ENCODE measurements around the gene HECW1.
A peak's percentile ranks its signal among the peaks of the same experiment; 100 is the strongest.
"Not testable (repeated sequence)": the region's sequence is repeated elsewhere in the genome, so short reads cannot be mapped to it uniquely, and the experiment has no call there.

The HECW1 gene

DNA sequence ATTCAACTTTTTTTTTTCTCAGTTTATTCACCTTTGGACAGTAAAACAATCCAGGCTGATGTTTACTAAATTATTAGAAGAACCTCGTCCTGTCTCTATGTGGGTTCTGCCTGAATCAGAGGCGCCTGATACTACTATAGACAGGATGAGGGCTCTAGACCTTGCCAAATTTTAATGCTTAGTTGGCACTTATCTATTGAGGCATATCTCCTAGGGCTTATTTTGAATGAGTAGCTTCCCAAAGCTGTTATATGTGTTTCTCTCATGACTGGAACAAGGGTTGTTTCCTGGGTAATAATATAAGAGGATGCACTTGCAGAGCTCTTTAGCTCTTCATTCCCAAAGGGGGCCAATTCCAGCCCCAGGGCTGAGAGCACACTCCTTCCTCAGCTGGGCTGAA is 23.6 kb downstream of the HECW1 start:
- H3K27ac ChIP-seq (ENCODE audit: low read length, poor library complexity, severe bottlenecking), result no peak overlapping the region
- peak overlapping the region; percentile 96 for H2AK5ac ChIP-seq (ENCODE audit: low read length, severe bottlenecking)
- H3K4me1 ChIP-seq (ENCODE audit: control insufficient read depth, insufficient read depth, low read depth, low read length), result peaks cover 13% of the 10 kb centered on the region
- no peaks in the 10 kb centered on the region for H3K9me3 ChIP-seq (ENCODE audit: control insufficient read depth, low read length)
- H2BK5ac ChIP-seq (ENCODE audit: low read depth, low read length, poor library complexity, severe bottlenecking), result no peak overlapping the region
- H3K4me2 ChIP-seq (ENCODE audit: low read length, poor library complexity, severe bottlenecking), result no peak overlapping the region
- no peak overlapping the region for H2BK120ac ChIP-seq (ENCODE audit: low read depth, low read length)
- no peak overlapping the region for H4K91ac ChIP-seq (ENCODE audit: low read length)
- no peak overlapping the region for H3K4ac ChIP-seq (ENCODE audit: low read depth in 1 of 2, low read length in 2 of 2)
- H3K18ac ChIP-seq (ENCODE audit: low read depth in 1 of 2, low read length in 2 of 2), result no peak overlapping the region
- no peak overlapping the region for H2BK12ac ChIP-seq (ENCODE audit: low read length in 2 of 2)
- no peak overlapping the region for H3K9ac ChIP-seq (ENCODE audit: low read length)
- H3K36me3 ChIP-seq (ENCODE audit: control insufficient read depth in 1 of 2, insufficient read depth in 2 of 2, low read depth in 1 of 2, low read length in 2 of 2), result no peaks in the 10 kb centered on the region
- H3K23ac ChIP-seq (ENCODE audit: low read length in 2 of 2), result no peak overlapping the region
- H4K8ac ChIP-seq (ENCODE audit: low read length), result no peak overlapping the region
- no peaks in the 10 kb centered on the region for H3K79me1 ChIP-seq (replicated peaks; ENCODE audit: low read length, poor library complexity, severe bottlenecking)
- WGBS, result 88% methylated on average over 2 of the region's 2 CpGs
- peaks cover 0 to 3% of the 10 kb centered on the region in 2 experiments for H3K27me3 ChIP-seq (ENCODE audit: control insufficient read depth in 1 of 2, insufficient read depth in 1 of 2, low read length in 2 of 2)
- H2BK15ac ChIP-seq (ENCODE audit: low read depth, poor library complexity, severe bottlenecking), result no peak overlapping the region
- no peak overlapping the region for H3K4me3 ChIP-seq (ENCODE audit: insufficient read depth in 1 of 2, low read depth in 1 of 2, low read length in 2 of 2)
- no peak overlapping the region for H2AFZ ChIP-seq (ENCODE audit: low read depth, low read length)
- no peak for DNase-seq
- no peak overlapping the region for H3K14ac ChIP-seq (ENCODE audit: low read length in 2 of 2)

DNA sequence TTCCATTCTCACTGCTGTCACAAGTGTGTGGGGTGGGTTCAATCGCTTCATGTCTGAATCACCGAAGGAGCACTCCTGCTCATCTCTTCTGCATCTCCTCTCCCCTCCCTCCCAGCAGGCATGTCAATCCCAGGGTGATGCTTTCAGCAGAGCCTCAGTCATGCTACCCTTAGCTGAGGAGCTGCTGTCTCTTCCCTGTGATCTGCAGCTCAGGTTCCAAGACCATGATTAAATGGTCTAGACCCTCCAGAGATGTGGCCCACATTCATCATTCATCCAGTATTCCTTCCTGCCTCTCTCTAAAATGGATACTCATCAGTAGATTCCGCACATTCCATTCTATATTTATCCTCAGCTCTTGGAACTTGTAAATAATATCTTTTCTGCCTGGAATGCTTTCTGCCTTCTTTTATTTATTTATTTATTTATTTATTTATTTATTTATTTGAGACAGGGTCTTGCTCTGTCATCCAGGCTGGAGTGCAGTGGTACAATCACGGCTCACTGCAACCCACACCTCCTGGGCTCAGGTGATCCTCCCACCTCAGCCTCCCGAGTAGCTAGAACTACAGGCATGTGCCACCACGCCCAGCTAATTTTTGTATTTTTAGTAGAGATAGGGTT is 24.8 kb downstream of the HECW1 start:
- not testable (repeated sequence) for H3K9ac ChIP-seq (ENCODE audit: low read length); H2BK15ac ChIP-seq (ENCODE audit: low read depth, poor library complexity, severe bottlenecking)

DNA sequence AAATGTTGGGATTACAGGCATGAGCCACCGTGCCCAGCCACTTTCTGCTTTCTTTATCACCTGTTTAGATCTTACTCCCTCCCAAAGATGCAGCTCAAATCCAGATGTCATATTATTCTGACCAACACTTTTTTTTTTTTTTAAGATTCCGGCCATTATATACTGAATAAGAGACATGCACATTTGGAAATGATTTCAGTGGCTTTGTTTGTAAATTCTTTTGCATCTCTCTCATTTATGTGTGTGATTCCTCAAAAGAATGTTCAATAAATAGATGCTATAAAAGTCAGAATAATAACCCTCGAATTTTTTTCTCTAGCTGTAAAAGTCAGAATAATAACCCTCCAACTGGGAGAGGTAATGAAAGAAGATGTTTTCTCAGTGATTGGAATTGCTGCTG is 25.4 kb downstream of the HECW1 start:
- Histone ChIP-seq H3K23ac (ENCODE audit: low read length in 2 of 2) (no peak overlapping the region), H3K9me3 (ENCODE audit: control insufficient read depth, low read length) (no peaks in the 10 kb centered on the region), H3K27me3 (ENCODE audit: control insufficient read depth in 1 of 2, insufficient read depth in 1 of 2, low read length in 2 of 2) (no peaks in the 10 kb centered on the region), H2BK5ac (ENCODE audit: low read depth, low read length, poor library complexity, severe bottlenecking) (no peak overlapping the region), H3K4me3 (ENCODE audit: insufficient read depth in 1 of 2, low read depth in 1 of 2, low read length in 2 of 2) (no peak overlapping the region), H3K4ac (ENCODE audit: low read depth in 1 of 2, low read length in 2 of 2) (no peak overlapping the region), H3K9ac (ENCODE audit: low read length) (no peak overlapping the region), H2AK5ac (ENCODE audit: low read length, severe bottlenecking) (peak overlapping the region; percentile 72), H3K18ac (ENCODE audit: low read depth in 1 of 2, low read length in 2 of 2) (no peak overlapping the region), H3K4me1 (ENCODE audit: control insufficient read depth, insufficient read depth, low read depth, low read length) (peaks cover 16% of the 10 kb centered on the region), H3K4me2 (ENCODE audit: low read length, poor library complexity, severe bottlenecking) (no peak overlapping the region), H3K27ac (ENCODE audit: low read length, poor library complexity, severe bottlenecking) (no peak overlapping the region), H2AFZ (ENCODE audit: low read depth, low read length) (no peak overlapping the region), H3K79me1 (replicated peaks; ENCODE audit: low read length, poor library complexity, severe bottlenecking) (no peaks in the 10 kb centered on the region), H3K36me3 (ENCODE audit: control insufficient read depth in 1 of 2, insufficient read depth in 2 of 2, low read depth in 1 of 2, low read length in 2 of 2) (no peaks in the 10 kb centered on the region), H2BK15ac (ENCODE audit: low read depth, poor library complexity, severe bottlenecking) (no peak overlapping the region), H4K91ac (ENCODE audit: low read length) (no peak overlapping the region), H2BK120ac (ENCODE audit: low read depth, low read length) (no peak overlapping the region), H2BK12ac (ENCODE audit: low read length in 2 of 2) (no peak overlapping the region), H3K14ac (ENCODE audit: low read length in 2 of 2) (no peak overlapping the region), H4K8ac (ENCODE audit: low read length) (no peak overlapping the region)
- WGBS, result 85% methylated on average over 1 of the region's 3 CpGs
- no peak for DNase-seq

More for the DNA sequence above, 24.8 kb downstream of the HECW1 start:
- H2BK120ac ChIP-seq (ENCODE audit: low read depth, low read length); H2AFZ ChIP-seq (ENCODE audit: low read depth, low read length); H2AK5ac ChIP-seq (ENCODE audit: low read length, severe bottlenecking); H3K36me3 ChIP-seq (ENCODE audit: control insufficient read depth in 1 of 2, insufficient read depth in 2 of 2, low read depth in 1 of 2, low read length in 2 of 2); H4K91ac ChIP-seq (ENCODE audit: low read length); H3K14ac ChIP-seq (ENCODE audit: low read length in 2 of 2); H3K4me3 ChIP-seq (ENCODE audit: insufficient read depth in 1 of 2, low read depth in 1 of 2, low read length in 2 of 2); H2BK5ac ChIP-seq (ENCODE audit: low read depth, low read length, poor library complexity, severe bottlenecking); H3K4me2 ChIP-seq (ENCODE audit: low read length, poor library complexity, severe bottlenecking); H3K79me1 ChIP-seq (replicated peaks; ENCODE audit: low read length, poor library complexity, severe bottlenecking); H4K8ac ChIP-seq (ENCODE audit: low read length); H3K27me3 ChIP-seq (ENCODE audit: control insufficient read depth in 1 of 2, insufficient read depth in 1 of 2, low read length in 2 of 2); H3K23ac ChIP-seq (ENCODE audit: low read length in 2 of 2); H3K9me3 ChIP-seq (ENCODE audit: control insufficient read depth, low read length); H2BK12ac ChIP-seq (ENCODE audit: low read length in 2 of 2); H3K4ac ChIP-seq (ENCODE audit: low read depth in 1 of 2, low read length in 2 of 2); H3K18ac ChIP-seq (ENCODE audit: low read depth in 1 of 2, low read length in 2 of 2): not testable (repeated sequence)
- H3K27ac ChIP-seq (ENCODE audit: low read length, poor library complexity, severe bottlenecking), result peak overlapping the region; percentile 12
- H3K4me1 ChIP-seq (ENCODE audit: control insufficient read depth, insufficient read depth, low read depth, low read length), result peaks cover 16% of the 10 kb centered on the region
- peak; percentile 51 for DNase-seq
- WGBS, result 48% methylated on average over 5 of the region's 6 CpGs

DNA sequence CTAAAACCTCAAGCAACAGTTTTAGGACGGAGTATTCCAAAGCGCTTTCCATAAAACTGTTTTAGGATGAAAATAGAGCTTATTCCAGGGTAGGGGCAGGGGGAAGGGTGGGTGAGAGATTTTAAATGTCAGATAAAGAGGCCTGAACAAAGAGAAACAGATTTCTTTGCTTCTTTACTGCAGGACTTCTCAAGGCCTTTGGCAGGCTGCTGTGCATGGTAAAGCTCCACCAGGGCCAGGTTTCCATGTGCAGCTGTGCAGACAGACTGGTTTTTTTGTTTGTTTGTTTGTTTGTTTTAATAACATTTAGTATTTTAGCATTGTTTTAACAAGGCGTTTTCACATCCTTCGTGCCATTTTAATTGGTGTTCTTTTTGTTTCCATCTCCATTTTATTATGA is 26.3 kb downstream of the HECW1 start:
- no peak overlapping the region for H4K91ac ChIP-seq (ENCODE audit: low read length)
- peak overlapping the region; percentile 85 for H2BK5ac ChIP-seq (ENCODE audit: low read depth, low read length, poor library complexity, severe bottlenecking)
- no peaks in the 10 kb centered on the region for H3K27me3 ChIP-seq (ENCODE audit: control insufficient read depth in 1 of 2, insufficient read depth in 1 of 2, low read length in 2 of 2)
- 94% methylated on average over 2 of the region's 4 CpGs for WGBS
- no peak for DNase-seq
- H3K79me1 ChIP-seq (replicated peaks; ENCODE audit: low read length, poor library complexity, severe bottlenecking), result no peaks in the 10 kb centered on the region
- H3K4me1 ChIP-seq (ENCODE audit: control insufficient read depth, insufficient read depth, low read depth, low read length), result peaks cover 16% of the 10 kb centered on the region
- no peak overlapping the region for H2BK15ac ChIP-seq (ENCODE audit: low read depth, poor library complexity, severe bottlenecking)
- no peak overlapping the region for H3K18ac ChIP-seq (ENCODE audit: low read depth in 1 of 2, low read length in 2 of 2)
- no peak overlapping the region for H2BK12ac ChIP-seq (ENCODE audit: low read length in 2 of 2)
- H4K8ac ChIP-seq (ENCODE audit: low read length), result no peak overlapping the region
- no peaks in the 10 kb centered on the region for H3K9me3 ChIP-seq (ENCODE audit: control insufficient read depth, low read length)
- peak overlapping the region; percentile 86 for H3K27ac ChIP-seq (ENCODE audit: low read length, poor library complexity, severe bottlenecking)
- no peaks in the 10 kb centered on the region for H3K36me3 ChIP-seq (ENCODE audit: control insufficient read depth in 1 of 2, insufficient read depth in 2 of 2, low read depth in 1 of 2, low read length in 2 of 2)
- no peak overlapping the region for H3K4ac ChIP-seq (ENCODE audit: low read depth in 1 of 2, low read length in 2 of 2)
- no peak overlapping the region for H3K9ac ChIP-seq (ENCODE audit: low read length)
- no peak overlapping the region for H3K4me3 ChIP-seq (ENCODE audit: insufficient read depth in 1 of 2, low read depth in 1 of 2, low read length in 2 of 2)
- H3K4me2 ChIP-seq (ENCODE audit: low read length, poor library complexity, severe bottlenecking), result no peak overlapping the region
- peak overlapping the region; percentile 66 for H2AK5ac ChIP-seq (ENCODE audit: low read length, severe bottlenecking)
- H2BK120ac ChIP-seq (ENCODE audit: low read depth, low read length), result no peak overlapping the region
- H3K23ac ChIP-seq (ENCODE audit: low read length in 2 of 2), result no peak overlapping the region
- H3K14ac ChIP-seq (ENCODE audit: low read length in 2 of 2), result no peak overlapping the region
- H2AFZ ChIP-seq (ENCODE audit: low read depth, low read length), result no peak overlapping the region
